Measurements from ENCODE around the gene GJC3. TPM values are rescaled to one million over a fixed set of nuclear protein-coding genes. Genes with fewer than 3 reads are reported as not detected.
A peak's percentile ranks its signal among the peaks of the same experiment; 100 is the strongest.
"Not testable (repeated sequence)": the region's sequence is repeated elsewhere in the genome, so short reads cannot be mapped to it uniquely, and the experiment has no call there.

Gene GJC3, protein sequence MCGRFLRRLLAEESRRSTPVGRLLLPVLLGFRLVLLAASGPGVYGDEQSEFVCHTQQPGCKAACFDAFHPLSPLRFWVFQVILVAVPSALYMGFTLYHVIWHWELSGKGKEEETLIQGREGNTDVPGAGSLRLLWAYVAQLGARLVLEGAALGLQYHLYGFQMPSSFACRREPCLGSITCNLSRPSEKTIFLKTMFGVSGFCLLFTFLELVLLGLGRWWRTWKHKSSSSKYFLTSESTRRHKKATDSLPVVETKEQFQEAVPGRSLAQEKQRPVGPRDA
- not detected for total RNA-seq

DNA sequence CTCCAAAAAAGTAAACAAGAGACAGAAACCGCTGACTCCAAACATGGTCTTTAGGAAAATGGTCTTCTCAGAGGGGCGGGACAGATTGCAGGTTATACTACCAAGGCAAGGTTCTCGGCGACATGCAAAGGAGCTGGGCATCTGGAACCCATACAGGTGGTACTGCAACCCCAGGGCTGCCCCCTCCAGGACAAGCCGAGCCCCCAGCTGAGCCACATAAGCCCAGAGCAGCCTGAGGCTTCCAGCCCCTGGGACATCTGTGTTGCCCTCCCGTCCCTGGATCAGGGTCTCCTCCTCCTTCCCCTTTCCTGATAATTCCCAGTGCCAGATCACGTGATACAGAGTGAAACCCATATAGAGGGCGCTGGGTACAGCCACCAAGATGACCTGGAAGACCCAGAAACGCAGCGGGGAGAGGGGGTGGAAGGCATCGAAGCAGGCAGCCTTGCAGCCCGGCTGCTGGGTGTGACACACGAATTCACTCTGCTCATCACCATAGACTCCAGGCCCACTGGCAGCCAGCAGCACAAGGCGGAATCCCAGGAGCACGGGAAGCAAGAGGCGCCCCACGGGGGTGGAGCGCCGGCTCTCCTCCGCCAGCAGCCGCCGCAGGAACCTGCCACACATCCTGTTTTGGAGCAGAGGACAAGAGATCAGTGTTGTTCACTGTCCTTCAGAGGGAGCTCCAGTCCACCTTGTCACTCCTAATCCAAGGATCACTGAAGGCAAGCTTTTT lies at the start of gene GJC3:
Gene GJC3 (minus strand): TSS at position 627 of the 736 bp plus-strand sequence. CDS start 0 bp downstream, at position 627.
- DNase-seq (ENCODE audit: low spot score): peak; percentile 48

DNA sequence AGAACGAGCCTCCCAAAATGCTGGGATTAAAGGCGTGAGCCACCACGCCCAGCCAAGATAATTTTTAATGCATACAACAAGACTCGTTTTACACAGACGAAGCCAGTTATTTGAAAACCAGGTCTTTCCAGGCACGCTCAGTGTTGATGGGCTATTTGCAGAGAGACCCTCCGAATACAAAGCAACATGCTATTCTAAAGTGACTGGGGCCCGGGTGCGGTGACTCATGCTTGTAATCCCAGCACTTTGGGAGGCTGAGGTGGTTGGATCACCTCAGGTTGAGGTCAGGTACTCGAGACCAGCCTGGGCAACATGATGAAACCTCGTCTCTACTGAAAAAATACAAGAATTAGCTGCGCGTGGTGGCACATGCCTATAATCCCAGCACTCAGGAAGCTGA lies 47.2 kb upstream of the GJC3 start:
- DNase-seq (ENCODE audit: low spot score): no peak

DNA sequence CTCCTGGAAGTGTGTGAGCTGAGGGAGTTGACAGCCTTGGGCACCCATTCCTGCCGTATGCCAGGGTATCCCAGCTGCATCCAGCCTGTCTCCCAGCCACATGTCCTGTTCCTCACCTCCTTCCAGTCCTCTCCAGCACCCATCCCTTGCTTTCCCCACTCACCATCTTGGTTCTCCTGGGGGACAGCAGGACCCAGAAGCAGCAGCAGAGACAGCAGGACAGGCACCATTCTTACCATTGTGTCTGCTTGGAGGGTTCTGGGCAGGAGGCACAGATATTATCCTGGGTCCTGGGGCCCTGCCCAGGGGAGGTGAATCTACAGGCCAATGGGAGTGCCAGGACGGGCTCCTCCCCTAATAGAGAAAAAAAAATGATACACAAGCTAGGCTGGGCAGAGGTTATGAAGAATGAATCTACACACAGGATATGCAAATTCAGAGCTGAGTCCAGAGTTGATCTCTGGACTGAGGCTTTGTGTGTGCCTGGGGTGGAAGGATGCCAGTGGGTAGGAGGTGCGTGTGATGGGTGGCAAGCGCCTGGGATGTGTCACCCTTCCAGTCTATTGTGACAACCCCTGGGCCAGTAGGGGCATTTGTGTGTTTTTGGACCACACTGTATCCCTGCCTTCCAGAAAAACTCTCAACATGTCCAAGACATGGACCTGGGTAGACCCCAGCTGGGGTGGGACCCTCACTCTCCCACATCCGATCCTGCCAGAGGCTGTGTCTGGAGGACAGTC lies 46.5 kb upstream of the GJC3 start, which contains the start of gene AZGP1:
Gene AZGP1 (minus strand): TSS at position 250 of the 740 bp plus-strand sequence. CDS start 11 bp downstream, at position 239.
- no peak for DNase-seq (ENCODE audit: low spot score)

DNA sequence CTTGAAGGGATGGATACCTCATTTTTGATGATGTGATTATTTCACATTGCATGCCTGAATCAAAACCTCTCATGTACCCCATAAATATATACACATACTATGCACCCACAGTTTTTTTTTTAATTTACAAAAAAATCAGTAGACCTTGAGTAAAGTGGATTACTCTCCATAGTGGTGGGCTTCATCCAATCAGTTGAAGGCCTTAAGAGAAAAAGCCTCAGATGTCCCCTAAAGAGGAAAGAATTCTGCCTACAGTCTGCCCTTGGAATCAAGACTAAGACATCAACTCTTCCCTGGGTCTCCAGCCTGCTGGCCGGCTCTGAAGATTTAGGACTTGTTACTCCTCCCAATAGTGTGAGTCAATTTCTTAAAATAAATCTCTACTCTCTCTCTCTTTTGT lies 45.3 kb upstream of the GJC3 start:
- no peak for DNase-seq (ENCODE audit: low spot score)

DNA sequence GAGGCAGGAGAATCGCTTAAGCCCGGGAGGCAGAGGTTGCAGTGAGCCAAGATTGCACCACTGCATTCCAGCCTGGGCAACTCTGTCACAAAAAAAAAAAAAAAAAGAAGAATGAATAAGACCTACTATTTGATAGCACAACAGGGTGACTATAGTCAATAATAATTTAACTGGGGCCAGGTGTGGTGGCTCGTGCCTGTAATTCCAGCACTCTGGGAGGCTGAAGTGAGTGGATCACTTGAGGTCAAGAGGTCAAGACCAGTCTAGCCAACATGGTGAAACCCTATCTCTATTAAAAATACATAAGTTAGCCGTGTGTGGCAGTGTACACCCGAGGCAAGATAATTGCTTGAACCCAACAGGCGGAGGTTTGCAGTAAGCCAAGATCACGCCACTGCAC lies 44.4 kb upstream of the GJC3 start:
- DNase-seq (ENCODE audit: low spot score): not testable (repeated sequence)

DNA sequence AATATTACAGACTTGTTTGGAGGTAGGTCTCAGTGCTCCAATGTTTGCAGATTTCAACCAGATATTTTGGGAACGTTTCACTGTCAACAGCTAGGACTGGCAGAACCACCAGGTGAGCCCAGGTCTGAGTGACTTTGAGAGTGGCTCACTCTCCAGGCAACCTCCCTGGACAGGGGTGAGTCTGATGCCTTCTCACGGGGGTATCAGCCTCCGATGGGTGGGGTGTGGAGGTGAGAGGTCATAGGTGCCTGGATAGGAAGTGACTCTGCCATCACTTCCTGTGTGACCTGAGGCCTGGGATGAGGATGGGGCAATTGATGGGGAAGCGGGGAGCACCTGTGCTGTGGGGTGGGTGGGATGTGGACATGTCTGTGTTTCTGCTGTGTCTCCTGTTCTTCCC lies 41.8 kb upstream of the GJC3 start:
- DNase-seq (ENCODE audit: low spot score): no peak

DNA sequence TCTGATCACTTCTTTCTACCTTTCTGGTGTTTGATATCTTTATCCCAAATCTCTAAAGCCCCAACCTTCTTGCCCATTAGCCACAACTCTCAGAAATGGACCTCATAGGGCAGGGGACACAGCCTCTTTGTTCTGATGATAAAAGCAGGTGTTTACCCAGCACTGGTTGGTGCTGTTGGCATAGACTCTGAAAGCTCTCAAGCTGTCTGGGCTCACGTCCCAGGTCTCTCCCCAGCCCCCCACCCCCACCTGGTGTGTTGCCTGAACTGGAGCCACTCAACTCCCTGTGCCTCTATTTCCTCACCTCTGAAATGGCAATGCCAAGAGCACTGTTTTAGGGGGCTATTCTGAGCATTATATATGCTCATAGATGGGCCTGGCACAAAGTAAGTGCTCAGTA lies 40.4 kb upstream of the GJC3 start:
- not testable (repeated sequence) for DNase-seq (ENCODE audit: low spot score)

DNA sequence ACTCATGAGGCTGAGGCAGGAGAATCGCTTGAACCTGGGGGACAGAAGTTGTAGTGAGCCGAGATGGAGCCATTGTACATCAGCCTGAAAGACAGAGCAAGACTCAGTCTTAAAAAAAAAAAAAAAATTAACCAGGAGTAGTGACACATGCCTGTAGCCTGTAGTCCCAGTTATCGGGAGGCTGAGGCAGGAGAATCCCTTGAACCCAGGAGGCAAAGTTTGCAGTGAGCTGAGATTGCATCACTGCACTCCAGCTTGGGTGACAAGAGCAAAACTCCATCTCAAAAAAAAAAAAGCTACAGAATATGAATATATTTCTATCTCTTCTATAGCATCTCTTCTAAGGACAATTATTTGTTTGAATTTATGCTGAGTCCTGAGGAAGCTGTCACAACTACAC lies 39.9 kb upstream of the GJC3 start:
- no peak for DNase-seq (ENCODE audit: low spot score)

DNA sequence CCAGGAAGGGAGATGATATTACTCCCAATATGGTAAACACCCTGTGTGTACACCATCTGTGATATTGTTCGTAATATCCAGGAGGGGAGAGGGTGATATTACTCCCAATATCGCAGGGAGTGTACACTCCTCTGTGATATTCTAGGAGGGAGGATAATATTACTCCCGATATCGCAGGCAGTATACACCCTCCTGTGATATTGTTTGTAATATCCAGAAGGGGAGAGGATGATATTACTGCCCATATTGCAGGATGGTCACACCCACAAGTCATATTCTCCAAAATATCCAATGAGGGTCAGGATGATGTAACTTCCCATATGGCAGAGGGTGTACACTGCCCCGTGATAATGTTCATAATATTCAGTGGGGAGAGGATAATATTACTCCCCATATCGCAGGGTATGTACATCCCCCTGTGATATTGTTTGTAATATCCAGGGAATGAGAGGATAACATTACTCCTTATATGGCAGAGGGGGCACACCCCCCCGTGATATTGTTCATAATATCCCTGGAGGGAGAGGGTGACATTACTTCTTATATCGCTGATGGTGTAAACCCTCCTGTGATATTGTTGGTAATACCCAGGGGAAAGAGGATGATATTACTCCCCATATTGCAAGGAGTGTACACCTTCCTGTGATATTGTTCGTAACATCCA lies 29.3 kb upstream of the GJC3 start:
- DNase-seq (ENCODE audit: low spot score): no peak

DNA sequence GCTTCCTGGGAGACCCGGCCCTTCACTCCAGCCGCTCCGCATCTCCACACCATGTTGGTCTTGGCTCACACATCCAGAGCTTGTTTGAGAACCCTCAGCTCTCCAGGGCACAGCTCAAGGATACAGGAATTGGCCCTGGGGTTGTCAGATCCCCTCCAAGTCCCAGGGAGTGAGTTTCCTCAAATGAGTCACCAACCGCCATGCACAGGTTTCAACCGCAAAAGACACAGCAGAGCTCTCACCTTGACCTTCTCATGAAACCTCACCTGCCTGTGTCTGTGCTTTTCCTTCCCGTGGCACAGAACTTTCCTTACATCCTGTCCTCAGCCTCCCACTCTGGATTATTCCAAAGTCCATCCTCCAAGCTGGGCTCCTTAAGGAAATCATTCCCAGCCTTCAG lies 25.8 kb upstream of the GJC3 start:
- peak; percentile 46 for DNase-seq (ENCODE audit: low spot score)

DNA sequence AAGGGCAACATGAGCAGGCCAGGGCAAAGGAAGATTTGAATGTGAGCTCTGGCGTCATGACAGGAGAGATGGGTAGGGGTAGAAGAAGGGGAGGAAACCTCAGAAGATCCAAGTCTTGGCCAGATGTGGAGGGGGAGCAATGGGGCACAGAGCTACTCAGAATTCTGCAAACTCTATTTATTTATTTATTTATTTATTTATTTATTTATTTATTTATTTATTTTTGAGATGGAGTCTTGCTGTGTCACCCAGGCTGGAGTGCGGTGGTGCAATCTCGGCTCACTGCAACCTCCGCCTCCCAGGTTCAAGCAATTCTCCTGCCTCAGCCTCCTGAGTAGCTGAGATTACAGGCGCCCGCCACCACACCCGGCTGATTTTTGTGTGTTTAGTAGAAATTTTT lies 25.2 kb upstream of the GJC3 start:
- DNase-seq (ENCODE audit: low spot score): not testable (repeated sequence)

DNA sequence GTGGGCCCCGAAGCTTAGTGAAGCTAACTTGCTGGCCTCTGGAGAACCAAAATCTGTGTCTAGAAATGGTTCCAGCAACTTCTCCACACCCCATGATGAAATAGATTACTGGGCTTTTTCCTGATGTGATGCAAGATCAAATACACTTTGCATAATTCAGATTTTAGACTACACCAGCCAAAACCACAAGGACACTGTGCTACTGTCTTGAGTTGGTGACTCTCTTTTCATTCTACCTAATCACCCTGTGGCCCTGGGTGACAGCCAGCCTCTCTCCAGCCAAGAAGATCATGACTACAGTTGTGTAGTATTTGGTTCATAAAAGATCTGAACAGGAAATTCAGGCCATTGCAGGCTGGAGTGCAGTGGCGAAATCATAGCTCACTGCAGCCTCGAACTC lies 24.2 kb upstream of the GJC3 start:
- DNase-seq (ENCODE audit: low spot score): no peak

DNA sequence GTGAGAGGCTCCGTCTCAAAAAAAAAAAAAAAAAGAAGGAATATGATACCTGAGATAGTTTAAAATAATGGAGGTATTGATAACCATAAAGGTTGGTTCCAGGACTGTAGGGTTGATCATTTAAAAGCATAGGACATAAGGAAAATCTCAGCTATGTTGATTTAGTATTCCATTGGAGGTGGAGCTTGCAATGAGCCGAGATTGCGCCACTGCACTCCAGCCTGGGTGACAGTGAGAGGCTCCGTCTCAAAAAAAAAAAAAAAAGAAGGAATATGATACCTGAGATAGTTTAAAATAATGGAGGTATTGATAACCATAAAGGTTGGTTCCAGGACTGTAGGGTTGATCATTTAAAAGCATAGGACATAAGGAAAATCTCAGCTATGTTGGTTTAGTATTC lies 23.2 kb upstream of the GJC3 start:
- DNase-seq (ENCODE audit: low spot score): not testable (repeated sequence)

DNA sequence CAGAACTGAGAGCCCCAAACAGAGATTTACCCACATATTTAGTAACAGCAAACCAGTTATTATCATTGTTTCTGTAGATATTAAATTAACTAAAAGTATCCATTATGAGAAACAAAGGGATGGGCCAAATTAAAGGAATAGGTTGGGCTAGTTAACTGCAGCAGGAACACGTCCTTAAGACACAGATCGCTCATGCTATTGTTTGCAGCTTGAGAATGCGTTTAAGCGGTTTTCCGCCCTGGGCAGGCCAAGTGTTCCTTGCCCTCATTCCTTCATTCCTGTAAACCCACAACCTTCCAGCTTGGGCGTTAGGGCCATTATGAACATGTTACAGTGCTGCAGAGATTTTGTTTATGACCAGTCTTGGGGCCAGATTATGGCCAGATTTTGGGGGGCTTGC lies 21.4 kb upstream of the GJC3 start:
- not testable (repeated sequence) for DNase-seq (ENCODE audit: low spot score)

DNA sequence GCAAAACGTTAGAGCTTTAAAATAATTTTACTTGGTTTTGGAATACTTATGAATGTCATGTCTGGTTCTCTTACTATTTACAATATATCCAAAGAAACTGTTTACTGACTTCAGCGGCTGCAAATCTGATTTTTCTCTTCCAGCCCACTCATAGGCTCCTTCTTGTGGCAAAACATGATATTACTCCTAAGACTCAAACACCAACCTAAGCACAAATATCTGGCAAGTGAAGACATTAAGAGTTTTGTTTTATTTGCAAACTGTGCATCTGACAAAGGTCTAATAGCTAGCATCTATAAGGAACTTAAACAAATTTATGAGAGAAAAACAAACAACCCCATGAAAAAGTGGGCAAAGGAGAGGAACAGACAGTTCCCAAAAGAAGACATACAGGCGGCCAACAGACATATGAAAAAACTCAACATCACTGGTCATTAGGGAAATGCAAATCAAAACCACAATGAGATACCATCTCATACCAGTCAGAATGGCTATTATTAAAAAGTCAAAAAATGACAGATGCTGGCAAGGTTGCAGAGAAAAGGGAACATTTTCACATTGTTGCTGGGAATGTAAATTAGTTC lies 20.3 kb upstream of the GJC3 start:
- no peak for DNase-seq (ENCODE audit: low spot score)

DNA sequence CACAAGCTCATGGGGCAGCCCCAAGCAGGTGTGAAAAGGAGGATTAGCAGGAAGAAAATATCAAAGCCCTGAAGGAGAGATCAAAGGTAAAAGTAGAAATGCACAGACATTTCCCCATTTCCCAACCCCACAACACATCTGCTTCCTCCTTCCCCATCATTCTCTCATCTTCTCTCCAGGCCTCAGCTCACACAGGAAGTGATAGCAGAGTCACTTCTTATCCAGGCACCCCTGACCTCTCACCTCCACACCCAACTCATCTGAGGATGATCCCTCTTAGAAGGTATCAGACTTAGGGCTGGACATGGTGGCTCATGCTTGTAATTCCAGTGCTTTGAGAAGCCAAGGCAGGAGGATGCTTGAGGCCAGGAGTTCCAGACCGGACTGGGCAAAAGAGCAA lies 18.2 kb upstream of the GJC3 start:
- no peak for DNase-seq (ENCODE audit: low spot score)

DNA sequence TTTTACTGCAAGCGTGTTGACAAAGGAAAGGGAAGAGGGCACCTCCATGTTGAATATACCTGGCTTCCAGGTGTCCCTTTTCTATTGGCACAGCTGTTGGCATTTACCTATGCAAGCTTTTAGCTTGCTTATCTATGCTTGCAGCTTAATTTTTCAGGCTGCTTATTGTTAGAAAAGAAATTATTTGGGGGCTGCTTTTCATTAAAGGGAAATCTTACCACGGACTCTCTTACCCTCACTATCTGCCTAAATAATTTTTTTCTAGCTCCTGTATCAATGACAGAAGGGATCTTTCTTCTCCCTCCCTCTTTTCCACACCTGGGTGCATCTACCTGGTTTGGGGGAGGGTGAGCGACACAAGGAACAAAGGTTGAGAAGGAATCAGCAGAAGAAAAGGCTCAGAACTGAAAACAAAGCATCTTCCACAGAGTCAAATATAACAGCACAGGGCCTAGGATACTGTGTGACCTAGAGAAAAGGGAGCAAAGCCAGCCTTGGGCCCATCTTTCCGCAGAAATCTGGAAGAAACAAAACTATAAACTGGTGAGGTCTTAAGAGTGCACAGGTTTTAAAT lies 15.2 kb upstream of the GJC3 start:
- DNase-seq (ENCODE audit: low spot score): no peak

DNA sequence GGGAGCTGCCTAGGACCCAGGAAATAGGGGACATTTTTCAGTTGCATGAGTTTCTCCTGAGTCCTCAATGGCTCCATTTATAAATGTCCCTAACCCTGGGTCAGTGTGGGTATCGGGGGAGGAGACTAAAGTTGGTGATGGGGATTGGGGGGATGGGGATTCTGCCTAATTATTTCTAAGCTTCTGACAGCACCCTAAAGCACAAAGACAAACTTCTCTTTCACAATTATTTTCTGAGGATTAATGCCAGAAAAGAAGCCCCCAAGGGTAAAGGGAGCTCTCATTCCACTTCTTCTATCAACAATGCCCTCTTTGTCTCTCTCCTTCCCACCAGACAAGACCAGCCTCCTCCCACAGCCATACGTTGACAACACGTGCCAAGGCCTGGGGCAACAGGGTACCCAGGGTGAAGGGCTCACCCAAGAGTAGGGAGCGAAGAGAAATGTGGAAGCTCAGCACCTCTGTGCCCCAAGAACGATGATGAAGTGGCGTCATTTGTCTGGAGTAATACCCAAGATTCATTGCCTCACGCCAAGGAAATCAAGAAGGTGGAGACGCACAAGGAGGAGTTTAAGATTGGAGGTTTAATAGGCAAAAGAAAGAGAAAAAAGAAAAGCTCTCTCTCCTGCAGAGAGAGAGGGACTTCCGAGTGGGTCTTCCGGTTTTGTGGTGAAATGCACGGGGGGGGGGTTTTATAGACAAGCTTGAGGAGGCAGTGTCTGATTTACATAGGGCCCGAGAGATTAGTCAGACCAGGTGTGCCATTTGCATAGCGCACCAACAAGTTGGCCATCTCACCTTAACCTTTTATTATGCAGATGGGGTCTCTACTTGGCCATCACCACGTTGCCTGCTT lies 14.4 kb upstream of the GJC3 start:
- DNase-seq (ENCODE audit: low spot score): no peak

DNA sequence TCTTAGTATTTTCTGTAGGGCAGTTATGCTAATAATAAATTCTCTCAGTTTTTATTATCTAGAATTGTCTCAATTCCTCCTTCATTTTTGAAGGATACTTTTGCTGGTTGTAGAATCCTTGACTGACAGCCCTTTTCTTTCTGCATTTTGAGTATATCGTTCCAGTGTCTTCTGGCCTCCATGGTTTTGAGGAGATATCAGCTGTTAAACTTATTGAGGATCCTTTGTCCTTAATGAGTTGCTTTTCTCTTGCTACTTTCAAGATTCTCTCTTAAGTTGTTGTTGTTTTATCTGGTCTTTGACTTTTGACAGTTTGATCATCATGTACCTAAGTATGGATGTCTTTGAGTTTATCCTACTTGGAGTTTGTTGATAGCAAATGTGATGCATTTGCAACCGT lies 8.9 kb upstream of the GJC3 start:
- DNase-seq (ENCODE audit: low spot score): no peak

DNA sequence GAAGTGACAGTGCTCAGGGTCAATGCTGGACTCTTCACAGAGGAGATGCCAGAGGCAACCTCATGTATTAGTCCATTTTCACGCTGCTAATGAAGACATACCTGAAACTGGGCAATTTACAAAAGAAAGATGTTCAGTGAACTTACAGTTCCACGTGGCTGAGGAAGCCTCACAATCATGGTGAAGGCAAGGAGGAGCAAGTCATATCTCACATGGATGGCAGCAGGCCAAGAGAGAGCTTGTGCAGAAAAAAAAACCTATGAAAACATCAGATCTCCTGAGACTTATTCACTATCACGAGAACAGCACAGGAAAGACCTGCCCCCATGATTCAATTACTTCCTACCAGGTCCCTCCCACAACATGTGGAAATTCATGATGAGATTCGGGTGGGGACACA lies 5.6 kb upstream of the GJC3 start:
- DNase-seq (ENCODE audit: low spot score): not testable (repeated sequence)

All from ureter (tissue), 1 donor.